Activated CD4-positive, alpha-beta T cell treated with anti-CD3 and anti-CD28 coated beads, Interleukin-2, amount 50 U/mL, for 1 hour (primary cell): ENCODE measurements around the gene SECTM1.

Experiments used
- DNase-seq: peaks from one replicate; pipeline ENCODE4 v3.0.0-alpha.2; 2020

Gene SECTM1

GRCh38 chr17:82346342-82347300 is 13.1 kb upstream of the SECTM1 start:
- no peak for DNase-seq

GRCh38 chr17:82345151-82345976 is 11.8 kb upstream of the SECTM1 start:
- DNase-seq = no peak

- no peak for DNase-seq
Observed at GRCh38 chr17:82344175-82344907, 10.8 kb upstream of the SECTM1 start.

GRCh38 chr17:82343560-82343959 is 10.0 kb upstream of the SECTM1 start:
- no peak for DNase-seq

GRCh38 chr17:82342361-82343079 is 9.0 kb upstream of the SECTM1 start:
- no peak for DNase-seq

DNA sequence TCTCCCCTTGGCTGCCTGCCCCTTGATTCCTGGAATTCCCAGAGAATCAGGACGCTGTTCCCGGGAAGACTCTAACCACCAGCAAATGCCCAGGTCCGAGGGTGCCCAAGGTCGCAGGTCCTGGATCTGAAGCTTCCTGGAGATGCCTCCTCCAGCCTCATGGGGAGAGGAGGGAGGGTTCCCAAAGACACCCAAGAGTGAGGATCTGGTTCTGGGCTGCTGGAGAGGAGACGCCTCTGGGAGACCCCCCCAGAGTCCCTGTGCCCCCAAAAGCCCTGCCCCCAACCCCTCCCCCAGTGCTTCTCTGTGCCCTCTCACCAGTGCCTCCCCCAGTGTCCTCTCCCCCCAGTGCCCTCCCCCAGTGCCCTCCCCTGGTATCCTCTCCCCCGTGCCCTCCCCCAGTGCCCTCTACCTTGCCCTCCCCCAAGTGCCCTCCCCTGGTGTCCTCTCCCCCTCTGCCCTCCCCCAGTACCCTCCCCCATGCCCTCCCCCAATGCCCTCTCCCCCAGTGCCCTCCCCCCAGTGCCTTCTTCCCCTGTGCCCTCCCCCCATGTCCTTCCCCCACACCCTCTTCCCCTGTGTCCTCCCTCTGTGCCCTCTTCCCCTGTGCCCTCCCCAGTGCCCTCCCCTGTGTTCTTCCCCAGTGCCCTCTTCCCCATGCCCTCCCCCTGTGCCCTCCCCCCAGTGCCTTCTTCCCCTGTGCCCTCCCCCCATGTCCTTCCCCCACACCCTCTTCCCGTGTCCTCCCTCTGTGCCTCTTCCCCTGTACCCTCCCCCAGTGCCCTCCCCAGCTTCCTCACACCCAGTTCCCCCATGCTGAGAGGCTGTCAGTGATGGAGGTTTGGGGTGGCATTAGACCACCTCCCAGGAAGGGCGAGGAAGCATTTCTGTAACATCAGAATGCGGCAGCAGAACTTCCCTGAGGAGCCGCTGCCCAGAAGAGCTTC is 6.3 kb upstream of the SECTM1 start:
- no peak for DNase-seq

DNA sequence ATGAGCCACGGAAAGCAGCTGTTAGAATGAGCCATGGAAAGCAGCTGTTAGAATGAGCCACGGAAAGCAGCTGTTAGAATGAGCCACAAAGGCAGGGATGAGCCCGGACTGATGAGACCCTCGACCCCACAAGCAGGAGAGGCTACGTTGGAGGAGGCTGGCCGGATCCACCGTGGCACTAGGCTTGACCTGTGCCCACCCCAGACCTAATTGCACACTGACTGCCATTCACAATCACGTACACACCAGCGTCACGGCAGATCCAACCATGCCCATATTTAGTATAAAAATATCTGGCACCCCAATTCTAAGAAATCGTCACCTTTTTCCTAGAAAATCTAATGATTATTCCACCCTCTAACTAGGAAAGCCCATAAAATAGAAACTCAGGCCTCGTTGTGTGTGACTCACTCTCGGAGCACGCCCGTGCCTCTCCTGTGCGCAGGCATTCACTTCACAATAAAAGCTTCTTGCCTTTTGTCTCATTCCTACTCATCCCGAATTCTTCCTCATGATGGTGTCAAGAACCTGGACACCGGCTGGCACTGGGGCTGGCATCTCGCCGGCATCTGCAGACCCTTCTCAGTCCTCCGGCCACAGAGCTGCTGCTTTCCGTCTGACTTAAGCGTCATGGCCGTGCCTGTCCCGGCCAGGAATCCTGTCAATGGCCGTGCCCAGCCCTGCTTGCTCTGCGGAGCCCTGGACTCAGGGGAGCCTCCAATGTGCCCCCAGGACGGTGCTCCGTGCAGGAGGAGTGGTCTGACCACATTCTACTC is 5.5 kb upstream of the SECTM1 start:
- DNase-seq = no peak

DNA sequence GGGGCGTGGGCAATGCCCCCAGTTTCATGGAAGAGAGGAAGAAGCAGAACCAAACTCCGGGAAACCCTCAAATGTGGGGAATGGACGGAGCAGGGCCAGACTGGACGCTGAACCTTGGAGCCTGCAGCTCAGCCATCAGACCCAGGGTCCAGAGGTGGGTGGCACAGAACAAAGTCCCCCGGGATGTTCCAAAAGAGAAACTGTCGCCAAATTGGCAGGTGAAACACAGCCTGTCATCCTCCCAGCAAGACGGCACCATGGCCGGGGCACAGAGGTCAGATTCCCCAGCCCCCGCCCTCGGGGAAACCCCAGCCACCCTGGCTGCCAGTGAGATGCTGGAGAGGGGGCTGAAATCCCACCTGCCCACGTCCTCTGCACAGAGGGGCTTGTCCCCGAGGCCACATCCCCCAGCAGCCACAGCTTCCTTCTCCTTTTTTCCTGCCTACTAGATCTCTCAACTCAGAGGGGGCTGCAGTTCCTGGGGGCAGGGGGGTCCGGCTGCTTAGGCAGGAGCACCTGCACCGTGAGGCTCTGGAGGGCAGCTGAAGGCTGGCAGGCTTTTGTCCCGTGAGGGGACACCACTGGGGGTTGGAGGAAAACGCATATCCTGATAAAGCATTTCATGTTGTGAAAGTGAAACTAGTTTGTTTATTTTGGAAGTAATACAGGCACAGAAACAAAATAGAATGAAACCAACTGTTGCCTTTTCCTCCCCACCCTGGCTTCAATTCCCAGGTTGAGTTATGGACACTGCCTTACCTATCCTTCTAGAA is 1.2 kb upstream of the SECTM1 start:
- no peak for DNase-seq

GRCh38 chr17:82334204-82334621 is 647 bp upstream of the SECTM1 start:
- DNase-seq = no peak

GRCh38 chr17:82332669-82333278 is 792 bp downstream of the SECTM1 start:
- no peak for DNase-seq

DNA sequence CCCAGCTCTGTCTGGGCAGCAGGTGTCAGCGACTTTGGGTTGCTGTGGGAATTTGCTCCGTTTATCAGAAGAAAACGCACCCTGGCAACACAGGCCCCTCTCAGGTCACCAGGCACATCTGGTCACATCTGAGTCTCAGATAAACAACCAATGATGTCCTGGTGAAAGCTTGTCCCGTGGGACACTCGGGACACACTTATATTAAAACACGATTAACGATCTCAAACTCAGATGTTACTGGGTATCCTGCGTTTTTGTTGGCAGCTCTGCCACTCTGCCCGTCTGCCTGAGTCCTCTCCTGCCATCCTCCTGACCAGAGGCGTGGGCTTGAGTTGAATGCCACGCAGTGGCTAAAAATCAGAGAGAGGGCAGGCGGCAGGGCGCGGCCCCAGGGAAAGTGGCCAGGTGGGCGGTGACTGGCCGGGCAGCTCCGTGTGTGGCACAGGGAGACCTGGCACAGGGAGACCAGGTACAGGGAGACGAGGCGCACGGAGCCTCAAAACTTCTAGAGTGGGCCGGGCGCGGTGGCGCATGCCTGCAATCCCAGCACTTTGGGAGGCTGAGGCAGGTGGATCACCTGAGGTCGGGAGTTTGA is 2.1 kb downstream of the SECTM1 start:
- no peak for DNase-seq

GRCh38 chr17:82330322-82331239 is 3.0 kb downstream of the SECTM1 start:
- DNase-seq = no peak

DNA sequence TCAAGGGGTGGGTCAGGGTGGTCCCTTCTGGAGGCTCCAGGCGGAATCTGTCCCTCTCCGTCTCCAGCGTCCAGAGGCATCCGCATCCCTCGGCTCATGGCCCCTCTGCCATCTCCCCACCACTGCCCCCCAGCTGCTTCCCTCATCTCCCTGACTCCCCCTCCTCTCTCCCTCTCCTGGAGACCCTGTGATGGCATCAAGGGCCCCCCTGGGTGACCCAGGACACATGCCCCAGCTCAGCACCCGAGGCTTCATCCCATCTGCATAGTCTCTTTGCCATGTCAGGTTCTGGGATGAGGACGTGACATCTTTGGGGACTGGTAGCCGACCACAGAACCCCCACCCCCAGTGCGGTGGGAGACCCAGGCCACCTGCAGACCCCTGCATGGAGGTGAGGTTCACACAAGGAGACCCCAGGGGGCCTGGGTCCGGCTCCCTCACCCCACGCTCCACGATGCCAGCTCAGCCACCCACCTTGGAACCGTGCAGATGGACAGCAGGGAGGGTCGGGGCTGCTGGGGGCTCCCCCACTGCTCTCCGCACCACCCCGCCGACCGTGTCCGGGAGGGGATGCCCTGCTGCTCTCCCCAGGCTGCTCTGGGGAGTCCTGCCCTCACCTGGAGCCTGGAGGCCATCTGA is 3.8 kb downstream of the SECTM1 start:
- DNase-seq = no peak

DNA sequence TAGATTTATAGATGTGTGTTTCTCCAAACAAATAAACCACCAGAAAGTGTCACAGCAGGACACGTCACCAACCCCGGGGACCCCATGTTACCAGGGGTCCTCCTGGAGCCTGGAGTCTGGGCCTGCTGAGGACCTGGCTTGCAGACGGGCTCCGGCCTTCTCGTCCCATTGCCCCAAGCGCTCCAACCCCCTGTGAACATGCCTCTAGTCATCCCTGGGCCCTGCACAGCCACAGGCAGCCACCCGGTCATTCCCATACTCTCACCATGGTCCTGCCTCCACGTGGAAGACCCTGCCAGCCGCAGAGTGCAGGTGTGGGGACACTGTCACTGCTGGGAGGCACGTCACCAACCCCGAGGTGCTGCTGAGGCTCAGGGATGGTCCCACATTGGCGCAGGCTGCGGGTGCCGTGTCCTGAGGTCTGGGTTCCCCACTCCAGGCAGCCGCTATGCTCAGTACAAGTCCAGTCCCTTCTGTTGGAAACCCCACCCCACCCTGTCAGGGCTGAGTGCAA is 4.5 kb downstream of the SECTM1 start:
- DNase-seq = no peak

DNA sequence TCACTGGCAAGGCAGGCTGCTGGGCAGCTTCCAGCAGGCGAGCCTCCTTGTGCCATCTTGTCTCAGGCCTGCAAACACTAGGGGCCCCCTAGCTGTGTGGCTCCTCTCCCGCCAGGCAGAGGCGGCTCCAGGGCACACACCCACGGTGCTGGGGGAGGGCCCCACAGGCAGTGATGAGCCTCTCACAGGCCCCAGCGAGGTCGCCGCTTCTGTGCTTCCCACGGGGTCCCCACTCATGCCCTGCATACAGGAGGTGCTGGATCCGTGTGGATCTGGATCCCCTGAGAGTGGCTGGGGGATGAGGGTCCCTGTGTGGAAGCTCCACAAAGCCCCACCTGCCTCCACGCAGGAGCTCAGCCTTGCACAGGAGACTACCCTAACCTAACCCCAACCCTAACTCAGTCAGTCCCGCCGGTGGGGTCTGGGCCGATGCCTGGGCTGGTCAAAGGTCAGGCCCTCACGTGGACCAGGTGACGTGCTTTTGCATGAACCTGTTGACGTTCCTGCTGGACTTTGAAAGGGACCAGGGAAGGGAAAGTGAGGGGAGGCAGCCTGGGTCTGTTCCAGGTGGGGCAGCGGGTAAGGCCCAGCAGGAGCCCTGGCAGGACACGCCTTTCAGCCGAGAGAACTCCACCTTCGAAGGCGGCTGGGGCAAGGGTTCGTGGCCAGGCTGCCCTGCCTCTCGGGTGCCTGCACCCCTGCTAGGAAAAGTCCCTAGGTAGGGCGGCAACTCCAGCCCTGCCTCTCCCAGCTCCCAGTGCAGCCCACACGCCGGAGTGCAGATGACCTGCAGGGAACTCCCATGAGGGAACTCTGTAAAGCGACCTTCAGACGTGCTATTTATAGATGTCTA is 5.2 kb downstream of the SECTM1 start:
- no peak for DNase-seq

DNA sequence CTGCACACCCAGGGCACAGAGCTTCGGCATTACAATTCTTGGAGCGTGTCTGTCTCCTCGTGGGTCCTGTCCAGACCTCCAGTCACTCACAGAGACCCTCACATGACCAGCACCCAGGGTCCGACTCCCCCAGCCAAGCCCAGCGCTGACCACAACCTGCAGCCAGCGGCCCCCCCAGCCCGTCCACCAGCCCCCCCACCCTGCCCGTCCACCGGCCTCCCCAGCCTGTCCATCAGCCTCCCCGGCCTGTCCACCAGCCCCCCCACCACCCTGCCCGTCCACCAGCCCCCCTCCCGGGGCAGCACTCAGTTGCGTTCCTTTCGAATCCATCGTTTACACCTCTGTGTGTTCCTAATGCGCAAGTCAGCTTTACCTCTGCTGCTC is 5.8 kb downstream of the SECTM1 start:
- DNase-seq = no peak
